Ovary (tissue), 9 donors: ENCODE measurements around the gene TRIM50. TPM values are rescaled to one million over a fixed set of nuclear protein-coding genes. Genes with fewer than 3 reads are reported as not detected.
A peak's percentile ranks its signal among the peaks of the same experiment; 100 is the strongest.

Experiments used
- DNase-seq, 5 donors: peaks; one replicate each; pipeline ENCODE4 v3.0.0-alpha.2; 2019 to 2020
- H3K27ac ChIP-seq, 2 donors: fragments of 200-600 bp; one replicate each; pipeline versions ENCODE4 v1.5.1 to v1.8.0; 2019 to 2022
- H3K27me3 ChIP-seq: fragments of 200-600 bp; one replicate; pipeline ENCODE4 v1.8.0; 2022
- H3K36me3 ChIP-seq: fragments of 200-600 bp; sonication (generic); one replicate; pipeline ENCODE4 v1.5.1; 2019
- H3K4me1 ChIP-seq: one replicate; pipeline ENCODE4 v1.8.1; 2013; ENCODE audit warnings: mild to moderate bottlenecking, moderate library complexity; ENCODE audit not compliant: insufficient read depth
- H3K4me3 ChIP-seq: fragments of 200-600 bp; sonication (generic); one replicate; pipeline ENCODE4 v1.5.1; 2017
- H3K9me3 ChIP-seq, 2 donors: fragments of 200-600 bp in 1 of 2; sonication (generic) in 1 of 2; one replicate each; pipeline versions ENCODE4 v1.5.1 to v1.8.1; 2013 to 2019; ENCODE audit warnings: mild to moderate bottlenecking in 1 of 2, moderate library complexity in 1 of 2
- EP300 ChIP-seq: sonication (generic); formaldehyde crosslinking; IDR thresholded peaks from one replicate; pipeline ENCODE4 v1.6.1; 2017; ENCODE audit warnings: antibody characterized with exemption
- POLR2A ChIP-seq: fragments of 450-650 bp; IDR thresholded peaks from one replicate; pipeline ENCODE4 v1.6.1; 2017; ENCODE audit warnings: antibody characterized with exemption, mild to moderate bottlenecking, moderate library complexity
- WGBS, 3 donors: extraction: QIAGEN DNeasy Blood & Tissue Kit in 1 of 3; methylation state at CpG; one replicate each; pipeline versions ENCODE4 v1.1.5 to v1.1.7; 2013 to 2017; 5-methylcytosine and 5-hydroxymethylcytosine counted together
- intact Hi-C, 4 donors: fragments of 100-400 bp; cut with DNase I; formaldehyde crosslinking; loops; one replicate each; pipeline versions ENCODE4 v1.11.0 to v1.15.1; 2022 to 2023
- polyA plus RNA-seq, 2 donors: library from polyadenylated mRNA; stranded (reverse); fragments of 200-250 nt in 1 of 2; fragments of 350-450 nt in 1 of 2; fragmentation: Illumina TruSeq in 1 of 2; extraction: RNeasy Lipid Tissue Mini Kit (QIAGEN cat#74804) in 1 of 2; gene quantifications; one replicate each; pipeline ENCODE4 v1.2.3, GENCODE V29; 2013 to 2014
- total RNA-seq, 7 donors: library from RNA; depleted of rRNA in 2 of 7; stranded (reverse); fragments of >200 nt in 2 of 7; fragmentation: NEBNext Ultra II Directional in 3 of 7; extraction: Animal tissue kit (Norgen Biotek cat#: 25700) in 3 of 7; gene quantifications; one replicate each; pipeline versions ENCODE4 v1.1.0 to v1.2.4, GENCODE V29; 2016 to 2023
- TF ChIP-seq, protein P1 (sequence below), 3 donors: fragments of 450-650 bp in 2 of 3; fragments of 200-600 bp in 1 of 3; IDR thresholded peaks; one replicate each; pipeline versions ENCODE4 v1.5.1 to v1.8.0; 2016 to 2022; ENCODE audit warnings: antibody characterized with exemption in 3 of 3, mild to moderate bottlenecking in 1 of 3
- donor health status: DM: no; HTN: no; CAD: no; lungs with moderate emphysema.
- donor health status: DM: no; HTN: no; CAD: no.
- donor health status: Bipolar disorder and iron deficiency.
- donor health status: DM: yes; HTN: yes; CAD: no.
- donor health status: DM: no; HTN: no; CAD: no.
- donor health status: DM: yes; HTN: yes; CAD: no.

Gene TRIM50
- total and polyA plus RNA-seq, 9 donors, result 0.08 to 0.34 (median 0.25) TPM; not detected in 3

DNA sequence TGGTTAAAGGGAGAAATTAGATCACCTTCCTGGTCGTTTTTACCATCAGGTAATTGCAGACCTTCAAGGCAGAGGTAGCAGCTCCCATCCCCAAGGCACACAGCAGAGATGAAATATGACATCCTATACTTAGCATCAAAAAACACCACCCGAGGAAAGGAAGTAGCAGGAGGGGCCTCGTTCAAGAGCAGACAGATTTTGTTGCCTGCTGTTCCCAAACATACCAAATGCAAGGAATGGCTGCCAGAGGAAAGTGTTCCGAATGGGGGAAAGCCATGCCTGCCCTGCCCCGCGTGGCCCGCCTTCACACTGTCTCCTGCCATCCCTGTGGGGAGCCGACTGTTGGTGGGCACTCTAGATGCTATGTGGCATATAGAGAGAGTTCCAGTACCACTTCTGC is 18.1 kb upstream of the TRIM50 start:
- Histone ChIP-seq H3K4me1 (peaks cover 3% of the 10 kb centered on the region), H3K27ac (no peak overlapping the region), H3K36me3 (no peaks in the 10 kb centered on the region), H3K9me3 (no peaks in the 10 kb centered on the region), H3K27me3 (no peaks in the 10 kb centered on the region), H3K4me3 (no peak overlapping the region)
- intact Hi-C loops, result loop anchor here in 1 of 4 donors (10.0 kb wide), 1 partner anchor 109 kb away; no protein-coding TSS in a partner anchor
- DNase-seq, result no peak
- WGBS, 3 donors, result 47 to 58% (median 57%) methylated on average over 8 of the region's 8 CpGs
- TF ChIP-seq POLR2A (no peak), EP300 (no peak)
- TF ChIP-seq, protein P1, sequence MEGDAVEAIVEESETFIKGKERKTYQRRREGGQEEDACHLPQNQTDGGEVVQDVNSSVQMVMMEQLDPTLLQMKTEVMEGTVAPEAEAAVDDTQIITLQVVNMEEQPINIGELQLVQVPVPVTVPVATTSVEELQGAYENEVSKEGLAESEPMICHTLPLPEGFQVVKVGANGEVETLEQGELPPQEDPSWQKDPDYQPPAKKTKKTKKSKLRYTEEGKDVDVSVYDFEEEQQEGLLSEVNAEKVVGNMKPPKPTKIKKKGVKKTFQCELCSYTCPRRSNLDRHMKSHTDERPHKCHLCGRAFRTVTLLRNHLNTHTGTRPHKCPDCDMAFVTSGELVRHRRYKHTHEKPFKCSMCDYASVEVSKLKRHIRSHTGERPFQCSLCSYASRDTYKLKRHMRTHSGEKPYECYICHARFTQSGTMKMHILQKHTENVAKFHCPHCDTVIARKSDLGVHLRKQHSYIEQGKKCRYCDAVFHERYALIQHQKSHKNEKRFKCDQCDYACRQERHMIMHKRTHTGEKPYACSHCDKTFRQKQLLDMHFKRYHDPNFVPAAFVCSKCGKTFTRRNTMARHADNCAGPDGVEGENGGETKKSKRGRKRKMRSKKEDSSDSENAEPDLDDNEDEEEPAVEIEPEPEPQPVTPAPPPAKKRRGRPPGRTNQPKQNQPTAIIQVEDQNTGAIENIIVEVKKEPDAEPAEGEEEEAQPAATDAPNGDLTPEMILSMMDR (IDR thresholded peaks at IDR 0.05), result no peak

DNA sequence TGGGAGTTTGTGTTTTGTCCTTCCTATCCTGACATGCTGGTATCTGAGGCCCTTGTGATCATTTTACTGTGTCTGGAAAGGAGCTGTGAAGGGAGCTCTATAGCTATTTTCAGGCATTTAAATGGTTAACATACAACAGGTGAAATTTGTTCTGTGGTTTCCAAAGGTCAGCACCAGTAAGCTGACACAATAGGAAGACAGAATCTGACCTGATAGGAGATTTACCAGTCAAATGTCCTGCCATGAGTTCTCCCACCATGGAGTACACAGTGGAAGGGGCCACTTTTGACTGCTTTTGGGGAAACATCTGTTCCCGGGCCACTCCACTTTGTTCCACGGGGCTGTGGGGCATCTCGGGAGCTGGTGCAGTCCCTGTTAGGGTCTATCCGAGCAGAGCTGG is 17.7 kb upstream of the TRIM50 start:
- Histone ChIP-seq H3K27ac (no peak overlapping the region), H3K36me3 (no peaks in the 10 kb centered on the region), H3K4me3 (no peak overlapping the region), H3K27me3 (no peaks in the 10 kb centered on the region), H3K9me3 (no peaks in the 10 kb centered on the region), H3K4me1 (peaks cover 3% of the 10 kb centered on the region)
- no peak for DNase-seq
- TF ChIP-seq POLR2A, result no peak
- TF ChIP-seq EP300, result no peak
- TF ChIP-seq, protein P1 (IDR thresholded peaks at IDR 0.05), result no peak
- intact Hi-C loops, result loop anchor here in 1 of 4 donors (10.0 kb wide), 1 partner anchor 109 kb away; no protein-coding TSS in a partner anchor
- 60 to 68% (median 62%) methylated on average over 4 of the region's 4 CpGs for WGBS, 3 donors

DNA sequence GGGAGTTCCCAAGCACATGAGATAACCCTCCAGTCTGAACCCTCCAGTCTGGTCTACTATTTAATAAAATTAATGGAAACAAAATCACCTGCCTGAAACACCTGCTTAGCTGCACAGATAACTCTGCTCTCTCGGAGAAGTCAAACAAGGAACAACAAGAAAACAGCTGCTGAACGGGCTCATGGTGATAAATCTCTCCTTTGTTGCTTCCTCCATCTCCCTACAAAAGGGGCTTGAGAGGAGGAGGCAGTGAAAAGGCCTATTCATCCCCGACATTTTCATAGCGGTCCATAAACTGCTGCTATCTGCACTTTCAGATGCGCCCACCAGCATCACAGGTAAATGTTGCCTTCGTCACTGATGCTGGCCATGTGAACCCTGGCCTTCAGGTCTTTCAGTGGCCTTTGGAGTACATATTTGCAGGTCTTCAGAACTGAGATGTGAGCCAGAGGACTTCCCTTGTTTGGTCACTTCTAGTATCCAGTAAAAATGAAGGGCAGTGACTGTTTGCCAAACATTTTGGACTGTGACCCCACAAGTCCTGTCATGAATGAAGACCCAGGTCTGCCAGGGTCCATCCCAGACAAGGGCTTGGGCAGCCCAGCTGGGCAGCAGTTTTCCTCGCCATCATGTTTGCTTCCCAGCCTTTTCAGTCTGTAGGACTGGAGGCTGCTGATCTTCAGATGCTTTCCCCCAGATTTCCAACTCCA is 15.9 kb upstream of the TRIM50 start:
- H3K27me3 ChIP-seq, result no peaks in the 10 kb centered on the region
- no peak overlapping the region for H3K27ac ChIP-seq
- intact Hi-C loops, result loop anchor here in 2 of 4 donors (5.0 to 10.0 kb wide), 2 partner anchors 108 to 111 kb away; no protein-coding TSS in a partner anchor
- no peaks in the 10 kb centered on the region for H3K36me3 ChIP-seq
- no peak for TF ChIP-seq POLR2A
- TF ChIP-seq EP300, result no peak
- TF ChIP-seq, protein P1 (IDR thresholded peaks at IDR 0.05), result no peak
- H3K4me3 ChIP-seq, result no peak overlapping the region
- 86% methylated on average over 7 of the region's 7 CpGs for WGBS, 3 donors
- peaks cover 3% of the 10 kb centered on the region for H3K4me1 ChIP-seq
- no peak for DNase-seq
- H3K9me3 ChIP-seq, result no peaks in the 10 kb centered on the region

DNA sequence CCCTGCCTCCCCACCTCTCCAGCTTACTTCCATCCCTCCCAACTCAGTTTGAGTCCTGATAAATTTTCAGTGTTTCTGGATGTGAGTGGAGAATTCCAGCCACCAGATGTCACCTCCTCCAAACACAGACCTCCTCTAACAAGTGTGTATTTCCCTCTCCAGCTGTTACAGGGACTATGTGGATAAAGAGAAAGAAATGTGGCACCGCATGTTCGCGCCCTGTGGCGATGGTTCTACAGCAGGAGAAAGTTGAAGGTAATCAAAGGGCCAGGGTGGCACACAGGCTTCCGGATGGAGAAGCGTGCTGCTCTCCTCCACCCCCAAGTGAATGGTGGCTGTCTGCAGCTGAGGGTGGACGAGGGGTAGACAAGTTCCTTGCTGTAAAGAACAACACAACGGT is 14.8 kb upstream of the TRIM50 start:
- H3K4me3 ChIP-seq, result peak overlapping the region; percentile 6
- no peak overlapping the region for H3K27ac ChIP-seq
- peak in 2 of 5 donors; percentile 17 to 30 for DNase-seq
- no peaks in the 10 kb centered on the region for H3K9me3 ChIP-seq
- TF ChIP-seq, protein P1 (IDR thresholded peaks at IDR 0.05), result peak in 1 of 3 donors; percentile 22
- TF ChIP-seq EP300, result no peak
- intact Hi-C loops, result loop anchor here in 2 of 4 donors (5.0 to 10.0 kb wide), 2 partner anchors 110 to 112 kb away; no protein-coding TSS in a partner anchor
- no peaks in the 10 kb centered on the region for H3K36me3 ChIP-seq
- H3K27me3 ChIP-seq, result no peaks in the 10 kb centered on the region
- 6 to 19% (median 12%) methylated on average over 8 of the region's 8 CpGs for WGBS, 3 donors
- peaks cover 3% of the 10 kb centered on the region for H3K4me1 ChIP-seq
